SK-N-SH treated with all-trans-retinoic acid at 6 μM for 48 hours (cell line): ENCODE results near the gene SLC25A22.

Experiments used
- ATAC-seq: fragments of 200-7000 bp; cut with Tn5 transposase; 3 replicates; pipeline ENCODE4 v1.9.1; 2020; ENCODE audit warnings: mild to moderate bottlenecking, moderate library complexity
- ARNTL ChIP-seq: fragments of 450-650 bp; formaldehyde crosslinking; IDR thresholded peaks from 2 replicates; pipeline ENCODE4 v1.5.0; 2020; ENCODE audit warnings: low read depth, mild to moderate bottlenecking, moderate library complexity, borderline replicate concordance
- BACH2 ChIP-seq: fragments of 250-450 bp; sonication (Bioruptor Pico); IDR thresholded peaks from 2 replicates; pipeline ENCODE4 v1.9.0; 2021; ENCODE audit warnings: mild to moderate bottlenecking, borderline replicate concordance
- CSDC2 ChIP-seq: fragments of 250-450 bp; sonication (Bioruptor Pico); IDR thresholded peaks from 2 replicates; pipeline ENCODE4 v1.5.0; 2020; ENCODE audit warnings: mild to moderate bottlenecking, moderate library complexity
- GLIS3 ChIP-seq: fragments of 250-450 bp; sonication (Bioruptor Pico); IDR thresholded peaks from 2 replicates; pipeline ENCODE4 v1.5.0; 2020; ENCODE audit warnings: mild to moderate bottlenecking, moderate library complexity
- ISL1 ChIP-seq: fragments of 250-450 bp; sonication (Bioruptor Pico); IDR thresholded peaks from 2 replicates; pipeline ENCODE4 v2.1.2; 2022; ENCODE audit warnings: mild to moderate bottlenecking, moderate library complexity
- OSR1 ChIP-seq: fragments of 250-450 bp; sonication (Bioruptor Pico); IDR thresholded peaks from 2 replicates; pipeline ENCODE4 v1.8.0; 2022; ENCODE audit warnings: moderate library complexity, mild to moderate bottlenecking, inconsistent platforms
- PPARA ChIP-seq: fragments of 250-450 bp; sonication (Bioruptor Pico); IDR thresholded peaks from 2 replicates; pipeline ENCODE4 v1.5.0; 2020; ENCODE audit warnings: mild to moderate bottlenecking, borderline replicate concordance
- TCF4 ChIP-seq: fragments of 250-450 bp; sonication (Bioruptor Pico); IDR thresholded peaks from 2 replicates; pipeline ENCODE4 v1.8.0; 2021; ENCODE audit warnings: mild to moderate bottlenecking, moderate library complexity, borderline replicate concordance
- TOX ChIP-seq: fragments of 250-450 bp; sonication (Bioruptor Pico); IDR thresholded peaks from 2 replicates; pipeline ENCODE4 v1.8.0; 2021; ENCODE audit warnings: mild to moderate bottlenecking, moderate library complexity, borderline replicate concordance
- ZC3H10 ChIP-seq: fragments of 250-450 bp; sonication (Bioruptor Pico); IDR thresholded peaks from 2 replicates; pipeline ENCODE4 v1.5.1; 2021; ENCODE audit warnings: mild to moderate bottlenecking, moderate library complexity
- ZFP3 ChIP-seq: fragments of 250-450 bp; sonication (Bioruptor Pico); IDR thresholded peaks from 2 replicates; pipeline ENCODE4 v1.5.0; 2020; ENCODE audit warnings: mild to moderate bottlenecking, moderate library complexity
- ZFP30 ChIP-seq: fragments of 450-650 bp; formaldehyde crosslinking; IDR thresholded peaks from 2 replicates; pipeline ENCODE4 v1.5.0; 2022; ENCODE audit warnings: mild to moderate bottlenecking, moderate library complexity
- ZNF565 ChIP-seq: fragments of 450-650 bp; formaldehyde crosslinking; conservative IDR thresholded peaks from 2 replicates; pipeline ENCODE4 v1.5.0; 2020; ENCODE audit warnings: low read depth, mild to moderate bottlenecking, moderate library complexity
- ZNF70 ChIP-seq: fragments of 450-650 bp; formaldehyde crosslinking; IDR thresholded peaks from 2 replicates; pipeline ENCODE4 v1.5.0; 2020; ENCODE audit warnings: mild to moderate bottlenecking, moderate library complexity
- ZNF8 ChIP-seq: fragments of 450-650 bp; formaldehyde crosslinking; IDR thresholded peaks from 2 replicates; pipeline ENCODE4 v1.5.0; 2020; ENCODE audit warnings: mild to moderate bottlenecking, moderate library complexity
- TF ChIP-seq, protein P1 (sequence below): fragments of 250-450 bp; sonication (Bioruptor Pico); IDR thresholded peaks from 2 replicates; pipeline ENCODE4 v1.8.0; 2021; ENCODE audit warnings: low read depth, mild to moderate bottlenecking, moderate library complexity, borderline replicate concordance
- TF ChIP-seq, protein P2 (sequence below): fragments of 250-450 bp; sonication (Bioruptor Pico); IDR thresholded peaks from 2 replicates; pipeline ENCODE4 v1.5.1; 2020; ENCODE audit warnings: low read depth, mild to moderate bottlenecking, moderate library complexity
- TF ChIP-seq, protein P3 (sequence below): fragments of 250-450 bp; sonication (Bioruptor Pico); IDR thresholded peaks from 2 replicates; pipeline ENCODE4 v1.5.1; 2021; ENCODE audit warnings: mild to moderate bottlenecking, moderate library complexity
- TF ChIP-seq, protein P4 (sequence below): fragments of 250-450 bp; sonication (Bioruptor Pico); IDR thresholded peaks from 2 replicates; pipeline ENCODE4 v1.8.0; 2020; ENCODE audit warnings: mild to moderate bottlenecking, moderate library complexity, borderline replicate concordance

The SLC25A22 gene

DNA sequence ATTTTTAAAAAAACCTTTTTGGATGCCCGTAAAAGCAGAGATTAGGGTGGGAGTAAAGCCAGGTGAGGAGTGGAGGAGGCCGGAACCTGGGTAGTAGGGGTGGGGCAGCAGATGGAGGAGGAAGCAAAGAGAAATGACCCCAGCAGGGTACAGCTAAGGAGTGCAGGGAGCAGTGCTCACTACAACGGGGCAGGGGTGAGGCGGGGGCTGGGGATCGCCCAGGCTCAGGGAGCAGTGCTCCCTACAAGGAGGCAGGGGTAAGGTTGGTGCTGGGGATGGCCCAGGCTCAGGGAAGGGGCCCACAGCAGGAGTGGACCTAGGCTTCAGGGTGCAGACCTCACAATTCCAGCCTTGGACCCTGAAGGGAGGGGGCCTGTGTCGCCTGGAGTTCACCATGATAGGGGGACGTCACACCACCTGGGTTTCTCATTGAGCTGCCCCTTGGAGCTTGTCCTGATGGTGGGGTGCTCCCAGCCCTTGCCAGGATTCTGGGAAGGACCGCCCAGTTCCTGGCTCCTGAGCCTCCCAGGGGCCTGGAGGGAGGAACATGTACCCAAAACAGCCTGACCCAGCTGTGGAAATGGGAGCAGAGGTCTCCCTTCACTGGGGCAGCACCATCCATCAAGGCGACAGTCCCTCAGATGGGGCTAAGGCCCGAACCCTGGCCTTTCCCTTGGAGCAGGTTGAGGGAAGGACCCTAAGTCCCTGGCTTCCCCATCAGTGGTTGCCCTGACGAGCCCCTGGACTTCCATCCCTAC lies 17.8 kb upstream of the SLC25A22 start:
- ATAC-seq = no peak
- no peak for TF ChIP-seq ZFP3 (CRISPR knock-in tag)
- no peak for TF ChIP-seq ZNF565
- TF ChIP-seq, protein P1, sequence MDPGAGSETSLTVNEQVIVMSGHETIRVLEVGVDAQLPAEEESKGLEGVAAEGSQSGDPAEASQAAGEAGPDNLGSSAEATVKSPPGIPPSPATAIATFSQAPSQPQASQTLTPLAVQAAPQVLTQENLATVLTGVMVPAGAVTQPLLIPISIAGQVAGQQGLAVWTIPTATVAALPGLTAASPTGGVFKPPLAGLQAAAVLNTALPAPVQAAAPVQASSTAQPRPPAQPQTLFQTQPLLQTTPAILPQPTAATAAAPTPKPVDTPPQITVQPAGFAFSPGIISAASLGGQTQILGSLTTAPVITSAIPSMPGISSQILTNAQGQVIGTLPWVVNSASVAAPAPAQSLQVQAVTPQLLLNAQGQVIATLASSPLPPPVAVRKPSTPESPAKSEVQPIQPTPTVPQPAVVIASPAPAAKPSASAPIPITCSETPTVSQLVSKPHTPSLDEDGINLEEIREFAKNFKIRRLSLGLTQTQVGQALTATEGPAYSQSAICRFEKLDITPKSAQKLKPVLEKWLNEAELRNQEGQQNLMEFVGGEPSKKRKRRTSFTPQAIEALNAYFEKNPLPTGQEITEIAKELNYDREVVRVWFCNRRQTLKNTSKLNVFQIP (CRISPR knock-in tag) = no peak
- no peak for TF ChIP-seq CSDC2 (CRISPR knock-in tag)
- TF ChIP-seq PPARA = no peak
- no peak for TF ChIP-seq ZC3H10 (CRISPR knock-in tag)
- TF ChIP-seq ZFP30 (CRISPR knock-in tag) = no peak
- TF ChIP-seq, protein P2, sequence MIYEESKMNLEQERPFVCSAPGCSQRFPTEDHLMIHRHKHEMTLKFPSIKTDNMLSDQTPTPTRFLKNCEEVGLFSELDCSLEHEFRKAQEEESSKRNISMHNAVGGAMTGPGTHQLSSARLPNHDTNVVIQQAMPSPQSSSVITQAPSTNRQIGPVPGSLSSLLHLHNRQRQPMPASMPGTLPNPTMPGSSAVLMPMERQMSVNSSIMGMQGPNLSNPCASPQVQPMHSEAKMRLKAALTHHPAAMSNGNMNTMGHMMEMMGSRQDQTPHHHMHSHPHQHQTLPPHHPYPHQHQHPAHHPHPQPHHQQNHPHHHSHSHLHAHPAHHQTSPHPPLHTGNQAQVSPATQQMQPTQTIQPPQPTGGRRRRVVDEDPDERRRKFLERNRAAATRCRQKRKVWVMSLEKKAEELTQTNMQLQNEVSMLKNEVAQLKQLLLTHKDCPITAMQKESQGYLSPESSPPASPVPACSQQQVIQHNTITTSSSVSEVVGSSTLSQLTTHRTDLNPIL = no peak
- TF ChIP-seq ZNF70 (CRISPR knock-in tag) = no peak
- TF ChIP-seq GLIS3 (CRISPR knock-in tag) = no peak
- TF ChIP-seq, protein P3, sequence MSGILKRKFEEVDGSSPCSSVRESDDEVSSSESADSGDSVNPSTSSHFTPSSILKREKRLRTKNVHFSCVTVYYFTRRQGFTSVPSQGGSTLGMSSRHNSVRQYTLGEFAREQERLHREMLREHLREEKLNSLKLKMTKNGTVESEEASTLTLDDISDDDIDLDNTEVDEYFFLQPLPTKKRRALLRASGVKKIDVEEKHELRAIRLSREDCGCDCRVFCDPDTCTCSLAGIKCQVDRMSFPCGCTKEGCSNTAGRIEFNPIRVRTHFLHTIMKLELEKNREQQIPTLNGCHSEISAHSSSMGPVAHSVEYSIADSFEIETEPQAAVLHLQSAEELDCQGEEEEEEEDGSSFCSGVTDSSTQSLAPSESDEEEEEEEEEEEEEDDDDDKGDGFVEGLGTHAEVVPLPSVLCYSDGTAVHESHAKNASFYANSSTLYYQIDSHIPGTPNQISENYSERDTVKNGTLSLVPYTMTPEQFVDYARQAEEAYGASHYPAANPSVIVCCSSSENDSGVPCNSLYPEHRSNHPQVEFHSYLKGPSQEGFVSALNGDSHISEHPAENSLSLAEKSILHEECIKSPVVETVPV (CRISPR knock-in tag) = no peak
- no peak for TF ChIP-seq TOX (CRISPR knock-in tag)

DNA sequence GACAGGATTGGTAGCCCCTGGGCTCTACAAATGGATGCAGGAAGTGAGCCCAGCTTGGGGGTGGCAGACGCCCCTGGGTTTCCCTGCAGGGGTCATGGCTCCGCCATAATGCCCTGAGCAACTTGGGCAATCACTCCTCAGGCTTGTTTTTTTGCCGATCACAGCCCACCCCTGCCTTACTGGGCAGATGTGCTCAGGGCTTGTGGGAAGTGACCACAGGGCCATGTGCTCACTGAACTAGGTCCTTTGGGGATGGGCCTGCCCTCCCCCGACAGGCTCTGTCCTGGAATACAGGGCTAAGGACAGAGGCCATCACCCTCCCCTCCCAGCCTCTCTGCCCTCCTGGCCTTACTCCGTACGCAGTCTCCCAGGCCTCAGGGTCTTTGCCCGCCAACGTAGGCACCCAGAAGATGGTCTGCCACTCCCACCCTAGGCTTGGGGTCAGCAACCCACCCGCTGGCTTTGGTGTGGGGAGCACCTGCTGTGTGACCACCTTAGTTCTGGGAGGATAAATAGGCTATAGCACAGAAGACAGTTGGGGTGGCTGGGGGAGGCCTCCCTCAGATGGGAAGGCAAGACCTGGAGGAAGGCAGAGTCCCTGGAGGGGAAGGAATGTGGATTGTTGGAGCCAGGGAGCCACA lies 15.5 kb upstream of the SLC25A22 start:
- ATAC-seq = no peak
- TF ChIP-seq, protein P2 = 0 out of 2 replicates have a peak, but pooled peaks have one; percentile 8
- no peak for TF ChIP-seq CSDC2 (CRISPR knock-in tag)

DNA sequence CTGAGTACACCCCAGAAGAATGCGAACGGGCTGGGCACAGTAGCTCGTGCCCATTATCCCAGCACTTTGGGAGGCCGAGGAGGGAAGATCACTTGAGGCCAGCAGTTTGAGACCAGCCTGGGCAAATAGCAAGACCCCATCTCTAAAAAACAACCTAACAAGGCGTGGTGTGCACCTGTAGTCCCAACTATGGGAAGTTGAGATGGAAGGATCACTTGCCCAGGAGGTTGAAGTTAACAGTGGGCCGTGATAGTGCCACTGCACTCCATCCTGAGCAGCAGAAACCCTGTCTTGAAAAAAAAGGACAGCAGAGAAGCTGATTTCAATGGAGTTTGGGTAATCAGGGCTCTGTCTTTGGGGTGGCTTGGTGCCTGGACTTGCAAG lies 15.0 kb upstream of the SLC25A22 start:
- ATAC-seq = no peak
- TF ChIP-seq, protein P1 (CRISPR knock-in tag) = no peak
- no peak for TF ChIP-seq ZNF70 (CRISPR knock-in tag)
- TF ChIP-seq ZC3H10 (CRISPR knock-in tag) = no peak
- TF ChIP-seq ARNTL (CRISPR knock-in tag) = no peak
- no peak for TF ChIP-seq ISL1
- TF ChIP-seq PPARA = no peak
- TF ChIP-seq, protein P3 (CRISPR knock-in tag) = no peak
- TF ChIP-seq BACH2 (CRISPR knock-in tag) = no peak
- TF ChIP-seq ZNF8 (CRISPR knock-in tag) = no peak
- TF ChIP-seq ZFP3 (CRISPR knock-in tag) = no peak
- TF ChIP-seq, protein P4, sequence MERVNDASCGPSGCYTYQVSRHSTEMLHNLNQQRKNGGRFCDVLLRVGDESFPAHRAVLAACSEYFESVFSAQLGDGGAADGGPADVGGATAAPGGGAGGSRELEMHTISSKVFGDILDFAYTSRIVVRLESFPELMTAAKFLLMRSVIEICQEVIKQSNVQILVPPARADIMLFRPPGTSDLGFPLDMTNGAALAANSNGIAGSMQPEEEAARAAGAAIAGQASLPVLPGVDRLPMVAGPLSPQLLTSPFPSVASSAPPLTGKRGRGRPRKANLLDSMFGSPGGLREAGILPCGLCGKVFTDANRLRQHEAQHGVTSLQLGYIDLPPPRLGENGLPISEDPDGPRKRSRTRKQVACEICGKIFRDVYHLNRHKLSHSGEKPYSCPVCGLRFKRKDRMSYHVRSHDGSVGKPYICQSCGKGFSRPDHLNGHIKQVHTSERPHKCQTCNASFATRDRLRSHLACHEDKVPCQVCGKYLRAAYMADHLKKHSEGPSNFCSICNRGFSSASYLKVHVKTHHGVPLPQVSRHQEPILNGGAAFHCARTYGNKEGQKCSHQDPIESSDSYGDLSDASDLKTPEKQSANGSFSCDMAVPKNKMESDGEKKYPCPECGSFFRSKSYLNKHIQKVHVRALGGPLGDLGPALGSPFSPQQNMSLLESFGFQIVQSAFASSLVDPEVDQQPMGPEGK (CRISPR knock-in tag) = no peak
- TF ChIP-seq TCF4 (CRISPR knock-in tag) = no peak
- TF ChIP-seq, protein P2 = no peak
- TF ChIP-seq OSR1 (CRISPR knock-in tag) = no peak
